NCI-H1694 treated with DMSO at 0.1 percent for 48 hours (cell line): ENCODE results near the gene TMCC1.
"Not testable (repeated sequence)": the region's sequence is repeated elsewhere in the genome, so short reads cannot be mapped to it uniquely, and the experiment has no call there.

Source experiments
- DNase-seq: peaks from one replicate; lab custom pipeline; 2025; lab: John Stamatoyannopoulos, UW

The TMCC1 gene

GRCh38 chr3:129686941-129687340 lies 206.6 kb downstream of the TMCC1 start:
- DNase-seq = no peak

- DNase-seq = no peak
These were observed 209.2 kb downstream of the TMCC1 start for GRCh38 chr3:129684270-129684669.

GRCh38 chr3:129683201-129683600 lies 210.3 kb downstream of the TMCC1 start:
- no peak for DNase-seq

GRCh38 chr3:129676985-129677384 lies 216.5 kb downstream of the TMCC1 start:
- DNase-seq = no peak

GRCh38 chr3:129674798-129675123 lies 218.8 kb downstream of the TMCC1 start:
- not testable (repeated sequence) for DNase-seq

- DNase-seq = no peak
These were observed 219.4 kb downstream of the TMCC1 start for GRCh38 chr3:129673897-129674797.

- DNase-seq = no peak
These were observed 220.5 kb downstream of the TMCC1 start for GRCh38 chr3:129673012-129673411.

GRCh38 chr3:129672412-129672811 lies 221.1 kb downstream of the TMCC1 start:
- DNase-seq = no peak

- no peak for DNase-seq
These were observed 228.3 kb downstream of the TMCC1 start for GRCh38 chr3:129665024-129665768.

GRCh38 chr3:129663930-129664646 lies 229.4 kb downstream of the TMCC1 start:
- no peak for DNase-seq

- no peak for DNase-seq
These were observed 230.5 kb downstream of the TMCC1 start for GRCh38 chr3:129663045-129663446.

- no peak for DNase-seq
These were observed 231.3 kb downstream of the TMCC1 start for GRCh38 chr3:129662191-129662608.

GRCh38 chr3:129661766-129662165 lies 231.7 kb downstream of the TMCC1 start:
- DNase-seq = no peak

GRCh38 chr3:129658110-129658843 lies 235.2 kb downstream of the TMCC1 start:
- no peak for DNase-seq

- DNase-seq = no peak
These were observed 236.1 kb downstream of the TMCC1 start for GRCh38 chr3:129657261-129658046.

- no peak for DNase-seq
These were observed 236.8 kb downstream of the TMCC1 start for GRCh38 chr3:129656659-129657247.

- DNase-seq = no peak
These were observed 238.2 kb downstream of the TMCC1 start for GRCh38 chr3:129655291-129655700.

- DNase-seq = no peak
These were observed 239.4 kb downstream of the TMCC1 start for GRCh38 chr3:129654131-129654530.

- DNase-seq = no peak
These were observed 240.5 kb downstream of the TMCC1 start for GRCh38 chr3:129653019-129653418.

- DNase-seq = no peak
These were observed 241.9 kb downstream of the TMCC1 start for GRCh38 chr3:129651435-129652202.
